Activated CD4-positive, alpha-beta memory T cell treated with anti-CD3 and anti-CD28 coated beads for 36 hours (primary cell): ENCODE results near the gene CAMK1D. TPM values are rescaled to one million over a fixed set of nuclear protein-coding genes. Genes with fewer than 3 reads are reported as not detected.

ENCODE experiments used
- CTCF ChIA-PET: fragments of 350-600 bp; sonication (Branson Sonifier 250); formaldehyde crosslinking; loops from one replicate; lab custom pipeline; 2021; ENCODE audit warnings: antibody characterized with exemption, inconsistent platforms; lab: Charles Lee
- POLR2A ChIA-PET: fragments of 350-600 bp; sonication (Branson Sonifier 250); formaldehyde crosslinking; loops from one replicate; lab custom pipeline; 2021; ENCODE audit warnings: antibody characterized with exemption; lab: Charles Lee
- DNase-seq: peaks from one replicate; pipeline ENCODE4 v3.0.0-alpha.2; 2020
- H3K27ac Mint-ChIP-seq: one replicate; pipeline ENCODE4 v1.8.0; 2021; ENCODE audit warnings: mixed read lengths
- H3K27me3 Mint-ChIP-seq: one replicate; pipeline ENCODE4 v1.8.0; 2021; ENCODE audit warnings: mixed read lengths
- H3K36me3 Mint-ChIP-seq: one replicate; pipeline ENCODE4 v1.8.0; 2021; ENCODE audit warnings: mixed read lengths
- H3K4me1 Mint-ChIP-seq: one replicate; pipeline ENCODE4 v1.8.0; 2021; ENCODE audit warnings: low read depth, mixed read lengths
- H3K4me3 Mint-ChIP-seq: one replicate; pipeline ENCODE4 v1.8.0; 2021; ENCODE audit warnings: mild to moderate bottlenecking, mixed read lengths
- H3K9me3 Mint-ChIP-seq: one replicate; pipeline ENCODE4 v1.8.0; 2021; ENCODE audit warnings: mixed read lengths
- intact Hi-C: fragments of 100-400 bp; cut with micrococcal nuclease; formaldehyde crosslinking; loops from one replicate; pipeline ENCODE4 v1.15.1; 2023
- total RNA-seq, 2 experiments: library from RNA; stranded (reverse); gene quantifications; one replicate each; pipeline ENCODE4 v1.2.3, GENCODE V29; 2021

CAMK1D gene
- total RNA-seq, 2 experiments from 2014 or later: 17.7 to 17.9 TPM

GRCh38 chr10:12834116-12834665 is 484.8 kb downstream of the CAMK1D start:
- POLR2A ChIA-PET: no interaction called here
- CTCF ChIA-PET: no interaction called here
- Mint-ChIP-seq H3K4me1 (no peaks in the 10 kb centered on the region), H3K27me3 (no peaks in the 10 kb centered on the region), H3K27ac (no peak overlapping the region), H3K4me3 (no peak overlapping the region), H3K9me3 (no peaks in the 10 kb centered on the region), H3K36me3 (peaks cover 5% of the 10 kb centered on the region)
- intact Hi-C loops: no loop called here
- DNase-seq: no peak

- ChIA-PET POLR2A (no interaction called here), CTCF (interaction anchor here (0.7 kb wide), 1 partner anchor 13 kb away, joined by 3 read pairs; no protein-coding TSS in a partner anchor)
- Mint-ChIP-seq H3K36me3 (peaks cover 4% of the 10 kb centered on the region), H3K27me3 (no peaks in the 10 kb centered on the region), H3K4me1 (no peaks in the 10 kb centered on the region), H3K27ac (no peak overlapping the region), H3K9me3 (no peaks in the 10 kb centered on the region), H3K4me3 (no peak overlapping the region)
- DNase-seq: no peak
- intact Hi-C loops: no loop called here
Measured at GRCh38 chr10:12834721-12835120, 485.4 kb downstream of the CAMK1D start.

- POLR2A ChIA-PET: interaction anchor here (0.6 kb wide), 1 partner anchor 35 kb away, joined by 3 read pairs; no protein-coding TSS in a partner anchor
- intact Hi-C loops: no loop called here
- Mint-ChIP-seq H3K4me3 (no peak overlapping the region), H3K27ac (no peak overlapping the region), H3K9me3 (no peaks in the 10 kb centered on the region), H3K36me3 (no peaks in the 10 kb centered on the region), H3K27me3 (no peaks in the 10 kb centered on the region), H3K4me1 (no peaks in the 10 kb centered on the region)
- CTCF ChIA-PET: interaction anchor here (0.7 kb wide), 1 partner anchor 12 kb away, joined by 3 read pairs; no protein-coding TSS in a partner anchor
- DNase-seq: no peak
Measured at GRCh38 chr10:12835709-12836108, 486.4 kb downstream of the CAMK1D start.

GRCh38 chr10:12838366-12838765 is 489.0 kb downstream of the CAMK1D start:
- no peaks in the 10 kb centered on the region for H3K9me3 Mint-ChIP-seq
- CTCF ChIA-PET: no interaction called here
- no peak overlapping the region for H3K4me3 Mint-ChIP-seq
- no peaks in the 10 kb centered on the region for H3K4me1 Mint-ChIP-seq
- no peak overlapping the region for H3K27ac Mint-ChIP-seq
- intact Hi-C loops: no loop called here
- H3K27me3 Mint-ChIP-seq: no peaks in the 10 kb centered on the region
- POLR2A ChIA-PET: interaction anchor here (0.7 kb wide), 1 partner anchor 58 kb away, joined by 3 read pairs; no protein-coding TSS in a partner anchor
- no peaks in the 10 kb centered on the region for H3K36me3 Mint-ChIP-seq
- DNase-seq: no peak

GRCh38 chr10:12838995-12839927 is 489.9 kb downstream of the CAMK1D start:
- DNase-seq: no peak
- Mint-ChIP-seq H3K9me3 (no peaks in the 10 kb centered on the region), H3K4me1 (no peaks in the 10 kb centered on the region), H3K4me3 (no peak overlapping the region), H3K27me3 (no peaks in the 10 kb centered on the region), H3K36me3 (no peaks in the 10 kb centered on the region), H3K27ac (no peak overlapping the region)
- intact Hi-C loops: no loop called here
- POLR2A ChIA-PET: no interaction called here
- CTCF ChIA-PET: interaction anchor here (0.5 to 1.4 kb wide), 2 partner anchors 9 to 23 kb away, joined by 3 read pairs; no protein-coding TSS in a partner anchor

- H3K36me3 Mint-ChIP-seq: no peaks in the 10 kb centered on the region
- H3K27me3 Mint-ChIP-seq: no peaks in the 10 kb centered on the region
- ChIA-PET CTCF (interaction anchor here (1.4 kb wide), 1 partner anchor 9 kb away, joined by 3 read pairs; no protein-coding TSS in a partner anchor), POLR2A (no interaction called here)
- no peaks in the 10 kb centered on the region for H3K4me1 Mint-ChIP-seq
- no peaks in the 10 kb centered on the region for H3K9me3 Mint-ChIP-seq
- H3K4me3 Mint-ChIP-seq: no peak overlapping the region
- intact Hi-C loops: no loop called here
- DNase-seq: no peak
- no peak overlapping the region for H3K27ac Mint-ChIP-seq
Measured at GRCh38 chr10:12839941-12840611, 490.7 kb downstream of the CAMK1D start.

GRCh38 chr10:12841426-12841825 is 492.1 kb downstream of the CAMK1D start:
- H3K27ac Mint-ChIP-seq: no peak overlapping the region
- ChIA-PET CTCF (no interaction called here), POLR2A (no interaction called here)
- H3K4me1 Mint-ChIP-seq: no peaks in the 10 kb centered on the region
- no peaks in the 10 kb centered on the region for H3K36me3 Mint-ChIP-seq
- peaks cover 2% of the 10 kb centered on the region for H3K27me3 Mint-ChIP-seq
- no peaks in the 10 kb centered on the region for H3K9me3 Mint-ChIP-seq
- no peak overlapping the region for H3K4me3 Mint-ChIP-seq
- no peak for DNase-seq
- intact Hi-C loops: no loop called here

- CTCF ChIA-PET: no interaction called here
- Mint-ChIP-seq H3K4me1 (no peaks in the 10 kb centered on the region), H3K27ac (no peak overlapping the region), H3K27me3 (peaks cover 2% of the 10 kb centered on the region), H3K4me3 (no peak overlapping the region), H3K36me3 (no peaks in the 10 kb centered on the region), H3K9me3 (no peaks in the 10 kb centered on the region)
- POLR2A ChIA-PET: no interaction called here
- DNase-seq: no peak
- intact Hi-C loops: no loop called here
Measured at GRCh38 chr10:12841826-12842225, 492.5 kb downstream of the CAMK1D start.

- intact Hi-C loops: no loop called here
- no peaks in the 10 kb centered on the region for H3K4me1 Mint-ChIP-seq
- peaks cover 6% of the 10 kb centered on the region for H3K27me3 Mint-ChIP-seq
- H3K4me3 Mint-ChIP-seq: no peak overlapping the region
- no peak for DNase-seq
- CTCF ChIA-PET: no interaction called here
- H3K36me3 Mint-ChIP-seq: no peaks in the 10 kb centered on the region
- no peak overlapping the region for H3K27ac Mint-ChIP-seq
- H3K9me3 Mint-ChIP-seq: no peaks in the 10 kb centered on the region
- POLR2A ChIA-PET: no interaction called here
Measured at GRCh38 chr10:12842310-12842709, 493.0 kb downstream of the CAMK1D start.

GRCh38 chr10:12843296-12843945 is 494.1 kb downstream of the CAMK1D start:
- Mint-ChIP-seq H3K36me3 (no peaks in the 10 kb centered on the region), H3K4me3 (no peak overlapping the region), H3K27me3 (peaks cover 9% of the 10 kb centered on the region), H3K4me1 (no peaks in the 10 kb centered on the region), H3K9me3 (no peaks in the 10 kb centered on the region), H3K27ac (no peak overlapping the region)
- intact Hi-C loops: no loop called here
- ChIA-PET CTCF (no interaction called here), POLR2A (no interaction called here)
- no peak for DNase-seq

GRCh38 chr10:12844811-12845483 is 495.6 kb downstream of the CAMK1D start:
- intact Hi-C loops: no loop called here
- Mint-ChIP-seq H3K4me3 (no peak overlapping the region), H3K9me3 (no peaks in the 10 kb centered on the region), H3K36me3 (no peaks in the 10 kb centered on the region), H3K27ac (no peak overlapping the region), H3K4me1 (no peaks in the 10 kb centered on the region), H3K27me3 (peaks cover 20% of the 10 kb centered on the region)
- ChIA-PET CTCF (no interaction called here), POLR2A (no interaction called here)
- DNase-seq: no peak
